ENCODE data around the gene MAP9.

MAP9 gene

DNA sequence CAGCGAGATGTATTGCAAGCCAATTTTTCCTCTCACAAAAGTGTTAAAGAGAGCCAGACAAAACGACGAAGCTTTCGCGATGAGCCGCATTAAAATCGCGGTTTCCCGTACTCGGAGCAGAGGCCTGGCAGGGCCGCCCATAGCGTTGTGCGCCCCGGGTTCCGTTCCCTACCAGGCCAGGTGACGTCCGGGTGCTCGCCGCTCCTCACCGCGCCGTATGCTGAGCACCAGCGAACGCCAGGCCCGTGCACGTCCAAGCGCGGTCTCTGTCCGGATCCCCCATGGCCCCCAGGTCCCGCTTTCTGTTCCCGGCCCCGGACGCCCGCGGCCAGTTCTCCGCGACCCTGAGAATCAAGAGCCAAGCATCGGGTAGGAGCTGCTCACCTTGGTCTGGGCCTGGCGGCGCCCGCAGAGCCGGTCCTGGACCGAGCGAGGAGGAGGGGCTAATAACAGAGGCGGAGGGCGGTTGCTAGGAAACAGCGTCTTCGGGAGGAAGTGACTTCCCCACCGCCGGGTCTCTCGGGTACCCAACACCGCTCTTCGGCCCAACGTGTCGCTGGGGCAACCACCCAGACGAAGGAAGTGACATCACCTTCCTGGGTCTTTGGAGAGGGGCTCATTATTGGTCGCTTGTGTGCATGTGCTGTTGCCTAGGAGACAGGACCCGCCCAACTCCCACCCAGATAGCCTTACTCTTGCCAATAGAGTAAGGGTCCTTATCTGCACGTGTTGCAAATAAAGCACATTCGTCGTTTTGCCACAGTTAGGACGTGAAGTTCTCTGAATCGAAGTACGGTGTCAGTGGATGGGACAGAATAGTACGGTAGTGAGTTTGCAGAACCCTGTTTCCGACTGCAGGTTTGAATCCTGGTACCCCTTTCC is at the start of gene MAP9:
MAP9 (minus strand) TSS at position 579 of the 882 bp plus-strand sequence. CDS start 1,115 bp downstream, outside the sequence.
- TF ChIP-seq GATA2 (IDR thresholded peaks at IDR 0.05; ENCODE audit: low read depth, low read length) (no peak), GATA3 (IDR thresholded peaks at IDR 0.05; ENCODE audit: low read depth, low read length) (no peak)

GRCh38 chr4:155423671-155424070 is 46.9 kb upstream of the MAP9 start:
- TF ChIP-seq GATA2 (IDR thresholded peaks at IDR 0.05; ENCODE audit: low read depth, low read length), result no peak
- TF ChIP-seq GATA3 (IDR thresholded peaks at IDR 0.05; ENCODE audit: low read depth, low read length), result no peak

DNA sequence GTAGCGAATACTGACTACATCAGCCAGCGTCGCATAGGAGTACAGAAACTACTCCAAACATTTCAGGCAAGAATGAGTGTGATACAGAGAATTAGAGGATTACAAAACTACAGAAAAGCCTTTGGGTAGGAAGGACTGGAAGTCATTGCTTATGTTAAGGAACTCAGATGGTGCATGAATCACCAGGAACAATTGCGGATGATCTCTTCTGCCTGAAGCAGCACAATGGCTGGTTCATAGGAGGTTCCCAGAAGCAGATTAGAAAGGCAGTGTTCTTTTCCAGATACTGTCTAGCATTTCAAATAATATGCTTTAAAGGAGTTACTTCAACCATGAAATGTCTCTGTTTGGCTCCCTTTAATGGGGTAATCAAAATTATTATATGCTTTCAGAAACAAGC is 42.5 kb upstream of the MAP9 start:
- TF ChIP-seq GATA2 (IDR thresholded peaks at IDR 0.05; ENCODE audit: low read depth, low read length), result no peak
- no peak for TF ChIP-seq GATA3 (IDR thresholded peaks at IDR 0.05; ENCODE audit: low read depth, low read length)

DNA sequence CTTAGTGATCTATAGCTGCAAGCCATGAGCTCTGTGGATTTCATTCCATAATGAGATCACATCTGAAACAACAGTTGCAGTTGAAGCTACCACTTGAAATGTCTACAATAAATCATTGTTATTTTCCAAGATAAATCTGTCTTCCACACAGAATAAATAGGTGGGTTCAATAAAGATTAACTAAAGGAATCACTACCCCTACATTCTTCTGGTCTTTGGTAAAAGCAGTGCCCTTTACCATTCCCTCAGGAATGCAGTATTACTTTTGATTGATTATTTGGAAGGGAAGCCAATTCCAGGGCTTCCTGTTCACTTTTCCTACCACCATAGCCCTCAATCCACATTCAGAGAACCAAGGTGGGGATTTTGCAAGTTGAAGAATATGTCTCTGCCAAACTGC is 38.9 kb upstream of the MAP9 start:
- TF ChIP-seq GATA3 (IDR thresholded peaks at IDR 0.05; ENCODE audit: low read depth, low read length) (no peak), GATA2 (IDR thresholded peaks at IDR 0.05; ENCODE audit: low read depth, low read length) (no peak)

GRCh38 chr4:155413451-155413850 is 36.7 kb upstream of the MAP9 start:
- TF ChIP-seq GATA2 (IDR thresholded peaks at IDR 0.05; ENCODE audit: low read depth, low read length) (no peak), GATA3 (IDR thresholded peaks at IDR 0.05; ENCODE audit: low read depth, low read length) (no peak)

- no peak for TF ChIP-seq GATA3 (IDR thresholded peaks at IDR 0.05; ENCODE audit: low read depth, low read length)
- TF ChIP-seq GATA2 (IDR thresholded peaks at IDR 0.05; ENCODE audit: low read depth, low read length), result no peak
Measured at GRCh38 chr4:155411546-155411945, 34.8 kb upstream of the MAP9 start.

DNA sequence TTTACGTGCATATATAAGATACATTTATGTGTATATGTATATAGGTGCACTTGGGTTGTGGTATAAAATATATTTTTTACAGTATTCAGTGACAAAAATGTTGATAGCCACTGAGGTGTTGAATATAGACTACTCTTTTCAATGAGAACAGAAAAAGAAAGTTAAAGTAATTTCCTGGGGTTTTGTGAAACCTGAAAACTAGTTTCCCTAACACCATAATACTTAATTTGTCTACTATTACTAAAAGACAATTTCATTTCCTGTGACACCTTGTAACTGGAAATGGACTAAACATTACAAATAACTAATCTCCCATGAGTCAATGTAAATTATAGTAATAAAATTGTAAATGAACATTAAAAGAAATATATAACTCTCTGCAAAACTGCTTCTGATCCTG is 32.0 kb upstream of the MAP9 start:
- TF ChIP-seq GATA2 (IDR thresholded peaks at IDR 0.05; ENCODE audit: low read depth, low read length), result no peak
- no peak for TF ChIP-seq GATA3 (IDR thresholded peaks at IDR 0.05; ENCODE audit: low read depth, low read length)

DNA sequence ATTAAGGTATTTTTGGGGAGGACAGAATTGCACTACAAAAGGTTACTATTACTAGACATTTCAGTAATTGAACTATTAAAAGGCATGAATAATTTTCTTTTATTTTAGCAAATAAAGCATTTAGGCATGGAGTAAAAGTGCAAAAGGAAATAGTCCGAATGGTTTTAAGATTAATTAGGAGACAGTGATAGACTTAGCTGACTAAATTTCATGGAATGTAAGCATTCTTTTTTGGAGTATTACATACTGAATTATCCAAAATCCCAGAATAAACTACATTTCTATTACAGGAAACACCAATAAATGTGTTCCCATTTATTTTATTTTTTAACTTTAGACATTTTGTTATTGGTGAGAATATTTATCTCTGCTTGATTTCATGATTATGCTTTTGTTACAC is 30.7 kb upstream of the MAP9 start:
- no peak for TF ChIP-seq GATA2 (IDR thresholded peaks at IDR 0.05; ENCODE audit: low read depth, low read length)
- TF ChIP-seq GATA3 (IDR thresholded peaks at IDR 0.05; ENCODE audit: low read depth, low read length), result no peak

DNA sequence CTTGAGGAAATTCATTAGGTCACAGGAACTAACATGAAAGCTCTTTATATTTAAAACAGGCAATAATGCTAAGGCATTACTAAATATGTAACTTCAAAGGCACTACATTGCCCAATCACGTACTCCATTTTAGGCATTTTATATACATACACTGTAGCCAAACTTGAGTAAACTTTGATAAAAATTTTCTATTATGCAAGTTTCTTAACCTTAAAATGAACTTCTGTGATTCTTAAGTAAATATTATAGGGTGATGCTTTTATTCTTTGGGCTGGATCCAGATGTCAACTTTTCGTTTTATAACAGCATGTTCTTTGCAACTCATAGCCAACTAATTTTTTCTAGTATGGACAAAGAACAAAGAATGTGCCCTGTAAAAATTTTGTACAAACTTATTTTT is 28.3 kb upstream of the MAP9 start:
- TF ChIP-seq GATA2 (IDR thresholded peaks at IDR 0.05; ENCODE audit: low read depth, low read length), result no peak
- TF ChIP-seq GATA3 (IDR thresholded peaks at IDR 0.05; ENCODE audit: low read depth, low read length), result no peak

DNA sequence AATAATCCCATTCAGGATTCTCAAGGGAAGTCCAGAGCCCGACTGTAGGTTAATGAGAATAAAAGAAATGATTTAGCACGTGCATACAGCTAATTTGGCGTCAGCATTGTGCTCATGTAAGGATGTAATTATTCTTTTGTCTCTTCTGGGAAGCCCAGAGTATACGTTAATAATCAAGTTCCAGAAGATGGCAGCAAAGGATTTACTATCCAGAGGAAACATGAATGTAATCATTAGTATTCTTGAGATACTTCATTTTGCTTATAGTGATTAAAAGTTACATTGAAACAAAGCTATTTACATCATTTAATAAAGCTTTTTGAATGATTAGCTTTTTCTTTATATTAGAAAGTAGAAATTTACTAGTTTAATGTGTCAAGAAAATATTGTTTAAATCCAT is 27.1 kb upstream of the MAP9 start:
- no peak for TF ChIP-seq GATA3 (IDR thresholded peaks at IDR 0.05; ENCODE audit: low read depth, low read length)
- no peak for TF ChIP-seq GATA2 (IDR thresholded peaks at IDR 0.05; ENCODE audit: low read depth, low read length)

GRCh38 chr4:155402941-155403340 is 26.2 kb upstream of the MAP9 start:
- TF ChIP-seq GATA2 (IDR thresholded peaks at IDR 0.05; ENCODE audit: low read depth, low read length) (no peak), GATA3 (IDR thresholded peaks at IDR 0.05; ENCODE audit: low read depth, low read length) (no peak)

DNA sequence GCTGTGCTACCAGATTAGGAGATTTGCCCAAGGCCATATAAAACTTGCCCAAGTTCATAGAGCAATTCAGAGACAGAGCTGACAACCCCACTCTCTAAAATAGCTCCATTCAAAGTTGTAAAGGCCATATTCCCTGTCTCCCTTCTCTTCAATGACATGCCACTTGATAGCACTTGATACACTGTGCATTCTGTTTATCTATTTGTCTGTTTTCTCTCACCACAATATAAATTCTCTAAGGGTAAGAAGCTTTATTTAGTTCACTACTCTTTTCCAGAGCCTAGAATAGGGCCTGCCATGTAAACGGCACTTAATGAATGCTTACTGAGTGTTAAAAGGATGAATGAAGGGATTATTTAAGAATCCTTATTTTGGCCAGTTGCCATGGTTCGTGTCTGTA is 24.1 kb upstream of the MAP9 start:
- TF ChIP-seq GATA2 (IDR thresholded peaks at IDR 0.05; ENCODE audit: low read depth, low read length) (no peak), GATA3 (IDR thresholded peaks at IDR 0.05; ENCODE audit: low read depth, low read length) (no peak)

DNA sequence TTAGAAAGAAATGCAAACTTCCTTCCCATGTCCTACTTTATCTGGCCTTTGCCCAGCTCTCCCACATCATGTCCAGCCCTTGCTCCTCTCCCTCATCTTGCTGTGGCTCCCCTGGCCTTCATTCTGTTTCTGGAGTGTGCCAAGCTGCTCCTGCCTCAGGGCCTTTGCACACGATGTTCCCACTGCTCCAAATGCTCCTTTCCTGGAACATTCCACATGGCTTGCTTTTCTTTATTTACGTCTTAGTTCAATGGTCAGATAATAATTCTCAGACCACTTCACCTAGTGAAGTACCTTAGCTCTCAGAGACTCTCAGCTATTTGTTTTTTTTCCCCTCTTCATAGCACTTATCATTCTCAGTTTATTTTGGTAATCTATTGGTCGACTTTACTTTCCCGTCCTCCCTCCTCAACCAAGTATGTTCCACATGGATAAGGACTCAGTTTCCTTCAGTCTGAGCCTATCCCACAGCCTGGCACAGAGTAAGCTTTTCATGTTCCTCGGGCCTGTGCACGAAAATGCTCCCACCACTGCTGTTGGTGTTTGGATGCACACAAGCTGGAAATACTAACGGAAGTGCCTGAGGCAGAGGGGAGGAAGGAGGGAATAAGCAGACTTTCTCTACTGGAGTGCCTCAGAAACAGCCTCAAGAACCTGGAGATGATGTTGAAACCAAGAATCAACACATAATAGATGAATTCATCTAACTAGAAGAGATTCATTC is 23.4 kb upstream of the MAP9 start:
- TF ChIP-seq GATA2 (IDR thresholded peaks at IDR 0.05; ENCODE audit: low read depth, low read length), result no peak
- no peak for TF ChIP-seq GATA3 (IDR thresholded peaks at IDR 0.05; ENCODE audit: low read depth, low read length)

DNA sequence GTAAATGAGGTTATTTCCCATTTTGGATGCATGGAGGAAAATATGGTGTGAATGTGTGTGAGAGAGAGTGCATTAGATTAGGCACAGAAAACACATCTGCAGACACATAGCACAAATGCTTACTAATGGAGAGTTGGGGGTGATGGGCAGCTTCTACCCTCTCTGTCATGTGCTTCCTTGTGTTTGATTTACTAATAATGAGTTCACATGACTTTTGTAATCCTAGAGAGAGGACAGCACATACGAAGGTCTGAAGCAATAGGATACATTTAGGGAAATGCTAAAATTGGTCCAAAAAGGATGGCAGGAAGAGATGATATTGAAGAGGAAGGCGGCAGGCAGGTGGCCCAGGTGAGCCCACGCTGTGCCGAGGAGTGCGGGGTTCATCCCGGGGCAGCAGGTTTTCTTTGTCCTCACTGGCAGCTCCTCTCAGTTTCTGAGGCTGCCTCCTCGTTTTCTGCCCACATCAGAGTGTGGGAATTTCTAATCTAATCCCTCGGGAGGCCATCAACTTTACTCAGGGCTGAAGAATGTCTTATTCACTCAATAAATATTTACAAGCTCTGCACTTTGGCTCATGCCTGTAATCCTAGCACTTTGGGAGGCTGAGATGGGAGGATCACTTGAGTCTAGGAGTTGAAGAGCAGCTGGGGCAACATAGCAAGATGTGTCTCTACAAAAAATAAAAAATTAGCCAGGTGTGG is 15.9 kb upstream of the MAP9 start:
- TF ChIP-seq GATA3 (IDR thresholded peaks at IDR 0.05; ENCODE audit: low read depth, low read length), result no peak
- TF ChIP-seq GATA2 (IDR thresholded peaks at IDR 0.05; ENCODE audit: low read depth, low read length), result no peak

Measured in SH-SY5Y (cell line).